GM19372 (cell line): ENCODE data around the gene PLXNA2.

ENCODE experiments used
- ATAC-seq: cut with Tn5 transposase; IDR thresholded peaks from one replicate; pipeline ENCODE4 v1.9.1; 2021; ENCODE audit warnings: mild to moderate bottlenecking, low read depth, moderate library complexity; ENCODE audit not compliant: unreplicated experiment

The PLXNA2 gene

GRCh38 chr1:208184966-208185654, 59.1 kb downstream of the PLXNA2 start:
- ATAC-seq, result no peak

GRCh38 chr1:208183977-208184911, 59.9 kb downstream of the PLXNA2 start:
- ATAC-seq, result no peak

GRCh38 chr1:208182880-208183645, 61.1 kb downstream of the PLXNA2 start:
- ATAC-seq, result no peak

- ATAC-seq, result no peak
Observed at GRCh38 chr1:208181364-208181763, 62.8 kb downstream of the PLXNA2 start.

GRCh38 chr1:208180421-208180820, 63.8 kb downstream of the PLXNA2 start:
- no peak for ATAC-seq

GRCh38 chr1:208179961-208180409, 64.2 kb downstream of the PLXNA2 start:
- no peak for ATAC-seq

- ATAC-seq, result no peak
Observed at GRCh38 chr1:208179263-208179816, 64.8 kb downstream of the PLXNA2 start.

- ATAC-seq, result no peak
Observed at GRCh38 chr1:208178091-208178529, 66.1 kb downstream of the PLXNA2 start.

- no peak for ATAC-seq
Observed at GRCh38 chr1:208177656-208178055, 66.5 kb downstream of the PLXNA2 start.

GRCh38 chr1:208176649-208177048, 67.5 kb downstream of the PLXNA2 start:
- ATAC-seq, result no peak

- no peak for ATAC-seq
Observed at GRCh38 chr1:208175508-208175895, 68.7 kb downstream of the PLXNA2 start.

- ATAC-seq, result no peak
Observed at GRCh38 chr1:208174731-208175507, 69.3 kb downstream of the PLXNA2 start.

- no peak for ATAC-seq
Observed at GRCh38 chr1:208174200-208174599, 70.0 kb downstream of the PLXNA2 start.

- ATAC-seq, result no peak
Observed at GRCh38 chr1:208173749-208174148, 70.4 kb downstream of the PLXNA2 start.

GRCh38 chr1:208172423-208173145, 71.6 kb downstream of the PLXNA2 start:
- ATAC-seq, result no peak

- ATAC-seq, result no peak
Observed at GRCh38 chr1:208171616-208172422, 72.4 kb downstream of the PLXNA2 start.

GRCh38 chr1:208170252-208170651, 73.9 kb downstream of the PLXNA2 start:
- no peak for ATAC-seq
